ENCODE results near the gene CSGALNACT2.

CSGALNACT2 gene

DNA sequence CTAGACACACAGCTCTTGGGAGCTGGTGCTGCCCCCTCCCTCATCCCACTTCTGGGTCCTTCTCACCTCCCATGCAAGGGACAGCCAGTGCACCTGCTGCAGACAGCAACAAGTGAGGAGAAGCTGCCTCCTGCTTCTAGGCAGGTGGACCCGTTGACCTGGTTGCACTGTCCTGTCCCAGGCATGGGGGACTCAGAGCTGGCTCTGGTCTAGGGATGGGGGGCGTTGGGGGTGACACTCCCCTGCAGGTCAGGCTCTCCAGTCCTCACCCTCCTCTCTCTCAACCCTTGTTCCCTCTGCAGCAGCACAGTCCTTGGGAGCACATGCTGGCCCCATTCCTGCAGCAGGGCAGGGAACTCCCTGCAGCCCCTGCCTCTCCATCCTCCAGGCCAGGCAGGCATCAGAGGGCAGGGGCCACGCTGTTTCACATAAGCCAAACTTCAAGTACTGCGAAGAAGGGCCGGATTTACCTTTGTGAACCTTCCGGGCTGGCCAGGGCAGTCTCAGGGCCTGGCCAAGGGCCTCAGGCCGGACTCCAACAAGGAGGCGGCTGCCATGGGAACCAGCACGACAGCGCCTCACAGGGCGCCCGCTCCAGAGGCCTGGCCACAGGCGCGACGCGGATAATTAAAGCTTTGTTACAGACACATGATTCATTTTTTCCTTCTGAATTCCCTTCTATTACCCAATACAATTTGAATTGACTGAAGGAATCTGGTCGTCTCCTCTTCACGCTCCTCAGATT is 80.1 kb downstream of the CSGALNACT2 start:
- peak; percentile 22 for DNase-seq

DNA sequence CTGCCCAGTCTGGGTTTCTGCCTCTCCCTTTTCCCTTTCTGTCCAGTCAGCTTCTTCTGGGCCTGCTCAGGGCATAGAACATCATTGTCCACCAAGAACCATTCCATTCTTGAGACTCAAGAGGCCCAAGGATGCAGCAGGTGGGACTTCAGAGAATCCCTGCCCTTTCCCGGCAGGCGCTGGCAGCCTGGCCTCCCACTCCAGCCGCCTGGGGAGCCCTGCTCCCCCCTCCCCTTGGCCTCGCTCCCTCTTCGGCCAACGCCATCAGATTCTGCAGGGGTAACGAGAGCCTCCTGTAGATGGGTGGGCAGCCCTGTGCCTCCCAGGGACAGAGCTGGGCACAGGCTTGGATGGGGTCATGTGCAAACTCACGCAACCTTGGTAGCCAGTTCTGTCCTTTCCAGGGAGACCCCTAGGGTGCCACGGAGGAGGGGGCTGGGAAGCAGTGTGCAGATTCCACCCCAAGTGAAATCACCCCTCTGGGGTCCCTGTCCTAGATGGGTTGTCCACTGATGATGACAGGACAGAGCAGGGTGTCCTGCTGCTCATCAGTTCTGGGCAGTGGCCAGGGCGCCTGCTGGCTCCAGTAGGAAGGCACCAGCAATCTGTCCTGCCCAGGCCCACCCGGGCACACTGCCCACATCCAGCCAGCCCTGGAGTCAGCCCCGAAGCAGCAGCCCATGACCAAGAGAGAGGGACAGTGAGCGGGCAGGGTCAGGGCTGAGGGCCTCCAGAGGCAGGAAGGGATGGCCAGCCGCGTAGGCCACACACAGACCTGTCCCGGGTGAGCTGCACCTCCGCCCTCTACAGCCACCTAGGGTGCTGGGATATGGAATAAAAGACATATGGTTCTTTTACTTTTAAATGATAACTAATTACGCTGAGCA is 80.9 kb downstream of the CSGALNACT2 start:
- DNase-seq = peak; percentile 18

DNA sequence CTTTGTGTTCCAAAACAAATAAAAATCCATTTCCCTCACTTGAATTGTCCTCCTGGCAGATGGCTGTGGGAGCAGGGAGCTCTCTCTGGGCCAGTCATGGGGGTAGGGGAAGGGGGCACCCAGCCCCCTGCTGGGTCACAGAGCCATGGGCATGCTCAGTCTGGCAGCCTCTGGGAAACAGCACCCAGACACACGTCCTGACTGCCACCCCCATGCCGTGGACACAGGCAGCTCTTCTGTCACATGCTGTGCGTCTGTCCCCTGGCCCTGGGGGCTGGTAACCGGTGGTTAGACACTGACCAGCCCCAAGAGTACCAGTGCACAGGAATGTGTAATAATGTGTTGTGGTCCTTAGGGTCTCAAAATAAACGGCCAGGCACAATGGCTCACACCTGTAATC is 81.6 kb downstream of the CSGALNACT2 start:
- DNase-seq = no peak

DNA sequence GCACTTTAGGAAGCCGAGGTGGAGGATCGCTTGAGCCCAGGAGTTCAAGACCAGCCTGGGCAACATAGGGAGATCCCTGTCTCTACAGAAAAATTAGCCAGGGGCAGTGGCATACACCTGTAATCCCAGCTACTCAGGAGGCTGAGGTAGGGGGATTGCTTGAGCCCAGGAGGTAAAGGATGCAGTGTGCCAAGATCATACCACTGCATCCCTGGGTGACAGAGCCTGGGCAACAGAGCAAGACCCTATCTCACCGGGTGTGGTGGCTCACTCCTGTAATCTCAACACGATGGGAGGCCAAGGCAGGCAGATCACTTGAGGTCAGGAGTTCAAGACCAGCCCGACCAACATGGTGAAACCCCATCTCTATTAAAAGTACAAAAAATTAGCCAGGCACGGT is 82.0 kb downstream of the CSGALNACT2 start:
- DNase-seq = peak; percentile 8

DNA sequence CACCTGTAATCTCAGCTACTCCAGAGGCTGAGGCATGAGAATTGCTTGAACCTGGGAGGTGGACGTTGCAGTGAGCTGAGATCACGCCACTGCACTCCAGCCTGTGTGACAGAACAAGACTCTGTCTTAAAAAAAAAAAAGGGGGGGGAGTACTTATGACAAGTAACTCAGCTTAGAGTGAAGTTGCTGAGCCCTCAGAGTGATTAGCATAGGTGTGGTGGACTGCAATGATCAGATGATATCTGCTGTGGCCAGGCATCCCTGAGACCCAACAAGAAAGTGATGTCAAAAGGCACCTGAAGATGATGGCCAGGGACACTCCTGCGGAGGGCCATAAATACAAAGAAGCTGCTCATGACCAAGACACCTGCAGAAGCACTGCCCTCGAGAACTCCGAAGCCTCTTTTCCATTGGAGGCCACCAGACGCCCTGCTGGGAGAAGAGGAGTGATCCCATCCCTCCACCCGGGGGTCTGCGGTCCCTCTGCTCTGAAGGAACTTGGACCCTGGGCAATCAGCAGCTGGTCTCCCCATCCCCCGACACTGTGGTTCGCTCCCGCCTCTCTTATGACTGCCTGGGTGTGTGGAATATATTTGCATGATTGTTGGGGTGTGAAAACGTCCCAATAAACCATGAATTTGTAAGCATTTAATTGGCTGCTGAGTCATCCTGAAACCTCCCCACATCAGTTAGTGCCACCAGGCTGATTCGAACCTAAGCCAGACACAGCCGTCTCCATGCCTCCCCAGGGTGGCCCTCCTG is 82.6 kb downstream of the CSGALNACT2 start:
- DNase-seq = peak; percentile 13

DNA sequence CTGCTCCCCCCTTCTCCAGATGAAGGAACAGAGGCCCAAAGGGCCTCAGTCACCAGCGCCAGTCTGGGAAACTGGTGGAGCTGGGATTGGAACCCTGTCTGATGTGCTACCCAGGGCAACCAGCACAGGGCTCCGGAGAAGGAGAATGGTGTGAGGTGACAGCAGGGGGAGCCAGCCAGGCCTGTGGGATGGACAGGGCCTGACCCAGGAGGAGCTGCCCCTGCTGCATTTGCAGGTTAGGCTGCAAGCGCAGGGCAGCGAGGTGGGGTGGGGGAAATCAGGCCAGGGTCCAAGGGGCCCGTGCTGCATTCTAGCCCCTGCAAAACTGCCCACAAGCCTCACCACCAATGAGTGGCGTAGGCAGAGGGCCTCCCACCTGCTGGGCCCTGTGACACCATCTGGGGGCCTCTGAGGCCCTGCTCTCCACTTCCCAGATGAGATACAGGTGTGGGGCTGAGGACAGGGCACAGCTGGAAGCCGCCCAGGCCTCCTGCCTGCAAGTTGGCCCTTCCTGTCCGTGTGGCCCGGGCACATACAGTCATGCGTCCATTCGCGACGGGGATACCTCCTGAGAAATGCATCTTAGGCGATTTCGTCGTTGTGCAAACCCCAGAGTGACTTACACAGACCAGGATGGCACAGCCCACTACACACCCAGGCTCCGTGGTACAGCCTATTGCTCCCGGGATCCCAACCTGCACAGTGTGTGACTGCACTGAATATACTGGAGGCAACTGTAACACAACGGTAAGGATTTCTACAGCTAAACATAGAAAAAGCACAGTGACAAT is 83.4 kb downstream of the CSGALNACT2 start:
- peak; percentile 12 for DNase-seq

DNA sequence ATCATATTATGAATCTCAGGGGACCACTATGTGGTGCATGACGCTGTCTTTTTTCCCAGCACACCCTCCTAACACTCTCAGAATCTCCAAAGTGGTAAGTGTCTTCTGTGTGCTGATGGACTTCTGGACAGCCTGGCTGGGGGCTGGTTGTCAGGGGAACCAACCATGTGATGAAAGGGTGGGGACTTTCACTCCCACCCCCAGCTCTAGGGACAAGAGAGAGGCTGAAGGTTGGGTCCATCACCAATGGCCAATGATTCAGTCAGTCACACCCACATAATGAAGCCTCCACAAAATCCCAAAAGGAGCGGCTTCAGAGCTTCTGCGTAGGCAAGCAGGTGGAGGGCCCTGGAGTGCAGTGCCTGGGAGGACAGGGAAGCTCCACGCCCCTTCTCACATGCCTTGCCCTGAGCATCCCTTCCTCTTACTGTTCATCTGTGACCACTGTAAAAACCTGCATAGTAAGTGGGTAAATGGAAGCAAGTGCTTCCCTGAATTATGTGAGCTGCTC is 84.0 kb downstream of the CSGALNACT2 start:
- DNase-seq = no peak

DNA sequence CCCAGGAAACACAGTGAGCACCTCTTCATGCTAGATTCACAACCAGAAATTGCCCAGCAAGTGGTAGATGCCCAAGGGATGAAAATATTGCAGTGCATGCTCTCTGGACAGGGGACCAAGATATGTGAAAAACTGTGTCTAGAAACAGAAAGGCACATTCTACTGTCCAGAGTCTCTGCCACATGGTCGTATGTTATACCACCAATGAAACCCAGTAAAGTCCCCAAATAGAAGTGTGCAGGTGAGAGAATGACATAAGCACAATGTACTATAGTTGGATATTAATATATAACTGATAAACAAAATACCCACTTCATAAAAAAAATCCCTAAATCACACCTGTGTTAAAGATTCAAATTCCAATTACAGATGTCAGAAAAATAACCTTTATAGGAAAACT is 84.8 kb downstream of the CSGALNACT2 start:
- DNase-seq = no peak

DNA sequence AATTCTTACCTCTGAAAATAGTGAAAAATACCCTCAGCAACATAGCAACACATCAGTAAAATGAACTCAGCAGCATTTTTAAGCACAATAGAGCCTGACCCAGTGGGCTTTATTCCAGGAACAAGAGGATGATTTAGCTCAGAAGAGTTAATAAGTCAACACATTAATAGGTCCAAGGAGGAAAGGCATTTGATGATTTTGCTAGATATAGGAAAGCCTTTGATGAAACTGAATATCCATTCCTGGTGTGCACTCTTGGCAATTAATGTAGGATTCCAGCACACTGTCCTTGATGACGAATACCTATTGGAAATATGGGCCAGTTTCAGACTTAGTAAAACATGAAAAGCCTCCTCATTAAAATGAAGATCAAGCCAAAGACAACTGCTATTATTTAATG is 86.1 kb downstream of the CSGALNACT2 start:
- DNase-seq = no peak

DNA sequence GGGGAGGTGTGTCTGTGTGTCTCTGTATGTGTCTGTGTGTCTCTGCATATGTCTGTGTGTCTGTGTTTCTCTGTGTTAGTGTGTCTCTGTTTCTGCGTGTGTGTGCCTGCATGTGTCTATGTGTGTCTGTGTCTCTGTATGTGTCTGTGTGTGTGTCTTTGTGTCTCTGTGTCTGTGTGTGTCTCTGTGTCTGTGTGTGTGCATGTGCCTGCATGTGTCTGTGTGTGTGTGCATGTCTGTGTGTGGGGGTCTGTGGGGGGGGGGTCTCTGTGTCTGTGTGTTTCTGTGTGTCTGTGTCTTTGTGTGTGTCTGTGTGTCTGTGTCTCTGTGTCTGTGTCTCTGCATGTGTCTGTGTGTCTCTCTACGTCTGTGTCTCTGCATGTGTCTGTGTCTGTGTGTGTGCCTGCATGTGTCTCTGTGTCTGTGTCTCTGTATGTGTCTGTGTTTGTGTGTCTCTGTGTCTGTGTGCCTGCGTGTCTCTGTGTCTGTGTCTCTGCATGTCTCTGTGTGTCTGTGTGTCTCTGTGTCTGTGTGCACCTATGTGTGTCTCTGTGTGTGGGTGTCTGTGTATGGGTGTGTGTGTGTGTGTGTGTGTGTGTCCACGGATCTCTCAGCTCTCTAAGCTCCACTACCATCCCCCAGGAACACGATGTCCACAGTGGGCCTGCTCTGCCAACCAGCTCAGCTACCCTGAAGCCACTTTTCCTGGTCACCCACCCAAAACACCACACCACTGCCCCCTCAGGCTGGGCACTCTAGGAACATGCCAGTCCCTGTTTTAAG is 87.0 kb downstream of the CSGALNACT2 start:
- DNase-seq = peak; percentile 4

DNA sequence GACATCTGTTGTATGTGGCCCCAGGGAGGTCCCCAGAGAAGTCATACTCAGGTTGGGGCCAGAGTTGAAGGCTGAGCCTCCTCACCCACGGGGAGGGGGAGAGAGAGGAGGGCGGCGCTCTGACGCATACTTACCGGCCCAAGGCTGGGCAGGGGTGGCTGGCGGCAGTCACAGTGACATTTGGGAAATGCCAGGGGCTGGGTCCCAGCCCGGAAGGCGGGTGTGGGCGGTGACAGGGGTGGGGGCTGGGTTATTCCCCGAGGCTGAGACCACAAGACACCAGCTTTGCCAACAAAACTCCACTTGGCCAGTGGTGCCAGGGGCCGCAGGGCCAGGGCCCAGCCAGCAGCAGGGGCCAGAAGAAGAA is 87.5 kb downstream of the CSGALNACT2 start:
- peak; percentile 10 for DNase-seq

DNA sequence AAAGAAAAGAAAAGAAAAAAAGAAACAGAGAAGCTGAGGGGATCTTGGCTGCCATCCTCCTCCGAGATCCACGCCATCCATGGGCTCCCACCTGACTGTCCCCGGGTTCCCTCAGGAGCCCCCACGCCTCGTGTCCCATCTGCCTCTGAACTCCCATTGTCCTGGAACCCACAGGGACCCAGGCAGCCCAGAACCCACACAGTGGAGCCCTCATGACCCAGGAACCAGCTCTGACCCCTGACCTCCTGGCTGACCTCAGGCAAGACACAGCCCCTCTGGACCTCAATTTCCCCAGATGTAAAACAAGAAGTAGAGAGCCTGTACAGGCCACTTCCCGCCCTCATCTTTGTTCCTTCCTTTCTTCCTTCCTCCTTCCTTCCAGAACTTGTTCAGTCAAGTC is 88.2 kb downstream of the CSGALNACT2 start:
- peak; percentile 14 for DNase-seq

DNA sequence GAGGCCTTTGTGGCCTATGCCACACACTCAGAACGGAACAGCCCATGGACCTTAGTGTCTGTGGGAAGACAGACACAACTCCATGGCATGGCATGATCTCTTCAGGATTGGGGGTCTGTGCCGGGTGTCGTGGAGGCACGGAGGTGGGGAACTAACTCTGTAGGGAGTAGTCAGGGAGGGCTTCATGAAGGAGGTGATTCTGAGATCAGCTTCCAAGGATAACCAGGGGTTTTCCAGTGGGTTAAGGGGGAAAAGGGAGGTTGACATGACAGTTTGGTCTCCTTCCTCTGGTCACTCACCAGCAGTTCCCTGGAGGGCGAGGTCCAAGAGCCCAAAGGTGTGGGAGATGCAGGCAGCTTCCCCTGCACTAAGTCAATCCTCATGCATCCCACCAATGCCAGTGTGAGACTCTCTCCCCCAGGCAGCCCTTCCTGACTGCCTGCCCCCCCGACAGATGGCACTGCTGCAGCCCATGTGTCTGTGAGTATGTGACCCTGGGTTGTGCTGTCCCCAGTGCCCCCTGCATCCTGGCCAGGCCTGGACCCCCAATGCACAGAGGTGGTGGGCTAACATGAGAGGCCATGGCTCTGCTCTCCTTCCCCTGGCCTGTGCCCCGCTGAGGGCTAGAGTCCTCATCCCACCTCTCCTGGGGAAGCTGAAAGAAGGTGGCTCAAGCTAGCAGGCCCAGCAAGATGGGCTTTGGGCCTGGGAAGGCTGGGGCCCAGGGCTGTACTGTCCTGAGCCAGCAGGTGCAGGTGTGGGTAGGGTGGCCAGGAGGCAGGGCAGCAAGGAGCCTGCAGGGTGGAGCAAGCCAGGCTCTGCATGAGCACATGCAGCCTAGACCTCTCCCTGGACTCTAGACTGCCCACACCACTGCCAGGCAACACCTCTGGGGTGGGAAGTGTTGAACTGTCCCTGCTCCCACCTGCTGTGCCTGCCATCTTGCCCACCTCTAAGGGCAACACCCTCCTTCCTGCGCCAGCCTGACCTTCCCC is 88.9 kb downstream of the CSGALNACT2 start:
- peak; percentile 20 for DNase-seq

DNA sequence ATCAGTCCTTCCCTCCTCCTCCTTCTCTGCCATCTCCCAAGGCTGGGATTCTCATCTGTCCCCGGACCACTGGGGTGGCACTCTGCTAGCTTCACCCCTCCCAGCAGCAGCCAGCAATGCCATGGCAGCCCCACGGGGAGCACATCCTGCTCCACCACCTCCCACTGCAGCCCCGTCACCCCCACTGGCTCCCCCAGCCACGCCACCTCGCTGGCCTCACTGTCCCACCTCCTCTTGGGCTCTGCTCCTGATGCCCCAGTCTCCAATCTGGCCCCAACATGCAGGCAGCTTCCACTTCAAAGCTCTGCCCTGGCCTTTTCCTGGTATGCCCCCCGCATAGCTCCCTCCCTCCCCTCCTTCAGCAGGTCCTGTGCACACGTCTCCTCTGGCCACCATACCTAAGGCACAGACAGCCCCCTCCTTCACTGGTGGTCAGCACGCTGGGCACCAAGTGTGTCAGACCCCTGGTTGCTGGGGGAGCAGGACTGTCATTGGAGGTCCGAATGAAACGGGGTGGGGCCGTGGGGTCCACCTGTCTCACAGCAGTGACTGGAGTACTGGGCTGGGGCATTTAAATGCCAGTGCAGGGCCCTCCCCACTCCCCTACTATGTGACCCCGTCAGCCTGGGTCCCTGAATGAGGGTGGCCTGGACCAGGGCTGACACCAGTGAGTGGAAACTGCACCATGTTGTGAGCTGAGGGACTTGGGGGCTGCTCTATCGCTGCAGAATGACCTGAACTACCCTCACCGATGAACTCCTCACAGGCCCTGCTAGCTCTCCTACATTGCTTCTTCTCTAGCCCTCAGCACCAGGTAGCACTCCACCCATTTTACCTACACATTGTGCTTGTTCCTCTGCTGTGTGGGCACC is 89.9 kb downstream of the CSGALNACT2 start:
- DNase-seq = peak; percentile 11

DNA sequence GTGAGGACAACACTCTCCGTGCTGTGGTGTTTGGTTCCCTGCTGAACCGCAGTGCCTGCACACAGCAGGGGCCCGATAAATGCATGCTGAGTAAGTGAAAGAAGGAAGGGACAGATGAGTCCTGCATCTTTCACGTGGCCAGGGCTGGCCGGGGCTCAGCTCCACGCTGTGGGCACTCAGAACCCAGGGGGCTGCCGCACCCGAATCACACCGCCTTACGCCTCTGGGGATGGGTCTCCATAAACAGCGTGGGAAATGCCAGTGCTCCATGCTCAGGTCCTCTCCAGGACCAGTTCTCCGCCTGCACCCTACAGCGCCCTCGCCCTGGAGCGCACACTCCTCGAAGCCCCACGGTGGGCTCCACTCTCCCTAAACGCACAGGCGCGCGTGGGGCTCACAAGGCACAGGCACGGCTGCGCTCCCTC is 90.5 kb downstream of the CSGALNACT2 start:
- no peak for DNase-seq

DNA sequence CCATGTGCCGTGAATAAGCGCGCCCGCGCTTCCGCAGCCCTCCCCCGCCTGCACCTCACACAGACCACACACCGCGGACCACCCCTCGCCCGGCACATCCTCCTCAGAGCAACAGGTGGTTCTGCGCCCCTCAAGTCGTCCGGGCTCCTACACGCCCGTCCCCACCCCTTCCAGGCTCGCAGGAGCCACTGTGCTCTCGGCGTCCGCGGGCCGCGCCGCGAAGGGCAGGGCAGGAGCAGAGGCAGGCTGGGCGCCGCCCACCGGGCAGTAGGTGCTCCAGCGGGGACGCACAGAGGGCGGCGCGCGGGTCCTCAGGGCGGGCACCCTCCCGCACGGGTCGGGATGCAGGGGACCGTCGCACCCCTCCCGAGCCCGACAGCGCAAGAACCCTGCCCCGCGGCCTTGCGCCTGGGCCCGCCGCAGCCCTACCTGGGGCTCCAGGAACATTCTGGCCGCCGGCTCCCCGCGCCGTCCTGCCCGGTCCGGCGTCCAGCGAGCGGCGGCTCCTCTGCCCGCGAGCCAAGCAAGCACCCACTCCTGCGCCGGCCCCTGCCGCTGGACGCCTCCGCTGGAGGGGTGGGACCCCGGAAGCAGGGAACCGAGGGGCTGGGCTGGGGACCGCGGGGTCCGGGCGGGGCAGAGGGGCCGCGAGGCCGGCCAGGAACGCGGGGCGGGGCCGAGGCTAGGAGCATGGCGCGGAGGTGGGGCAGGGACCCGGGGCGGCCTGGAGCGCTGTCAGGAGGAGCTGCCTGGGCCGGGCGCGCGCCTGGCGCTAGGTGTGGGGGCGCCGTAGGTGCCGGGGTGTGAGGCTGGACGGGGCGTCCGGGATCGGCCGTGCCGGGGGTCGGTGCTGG is 91.2 kb downstream of the CSGALNACT2 start:
- DNase-seq = peak; percentile 29

DNA sequence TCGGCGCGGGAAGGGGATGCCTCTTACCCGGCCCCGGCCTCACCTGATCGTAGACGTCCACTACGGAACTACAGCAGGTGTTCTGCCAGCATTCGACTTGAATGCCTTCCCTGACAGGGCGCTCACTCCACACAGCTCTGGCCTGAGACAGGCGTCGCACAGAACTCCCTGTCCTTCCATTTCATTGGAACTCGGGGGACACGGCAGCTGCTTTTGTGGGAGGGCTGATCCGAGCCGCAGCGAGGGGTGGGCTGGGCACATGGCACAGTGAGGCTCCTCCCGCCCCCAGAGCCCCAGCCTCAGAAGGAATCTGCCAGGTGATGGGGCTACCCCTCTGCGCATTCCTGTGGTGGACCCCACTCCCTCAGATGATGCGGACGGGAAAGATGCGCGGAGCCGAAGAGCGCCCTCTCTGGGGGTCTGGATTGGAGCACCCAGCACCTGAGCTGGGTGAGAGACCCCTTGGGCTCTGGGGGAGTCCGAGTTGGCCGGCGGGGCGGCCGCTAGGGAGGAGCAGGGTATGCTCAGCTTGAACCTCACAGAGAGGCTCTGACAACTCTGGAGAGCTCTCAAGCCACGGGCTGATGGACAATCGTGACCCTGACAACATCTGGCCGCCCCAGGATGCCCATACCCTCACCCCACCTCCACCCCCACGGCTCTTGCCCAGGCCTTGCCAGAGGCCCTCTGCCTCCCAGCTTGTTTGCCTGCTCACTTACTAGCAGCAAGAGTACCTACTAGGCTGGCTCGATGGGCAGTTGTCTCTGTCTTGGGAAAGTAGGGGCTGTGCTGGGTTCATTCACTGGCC is 92.1 kb downstream of the CSGALNACT2 start:
- peak; percentile 13 for DNase-seq
